Right kidney (tissue), 1 donor: ENCODE measurements around the gene UCHL3.

Experiments
- DNase-seq: peaks from one replicate; pipeline ENCODE4 v3.0.0-alpha.2; 2016

The UCHL3 gene

DNA sequence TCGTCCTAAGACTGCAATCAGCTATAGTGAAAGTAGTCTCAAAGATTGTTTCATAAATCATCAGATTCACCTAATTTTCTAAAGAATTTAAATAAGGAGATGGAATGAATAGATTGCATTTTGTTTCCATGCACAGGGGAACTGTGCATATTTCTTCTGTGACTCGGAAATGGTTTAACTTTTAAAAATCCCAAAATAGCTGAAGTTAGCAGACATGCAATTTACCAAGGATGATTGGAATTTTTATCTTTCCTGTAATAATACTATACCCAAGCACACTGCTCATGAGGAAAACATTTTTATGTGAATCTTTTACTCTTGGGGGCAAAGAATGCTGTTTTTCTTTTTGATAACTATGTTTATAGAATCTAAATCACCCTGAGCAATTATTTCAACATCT is 71.6 kb downstream of the UCHL3 start:
- DNase-seq, result no peak

DNA sequence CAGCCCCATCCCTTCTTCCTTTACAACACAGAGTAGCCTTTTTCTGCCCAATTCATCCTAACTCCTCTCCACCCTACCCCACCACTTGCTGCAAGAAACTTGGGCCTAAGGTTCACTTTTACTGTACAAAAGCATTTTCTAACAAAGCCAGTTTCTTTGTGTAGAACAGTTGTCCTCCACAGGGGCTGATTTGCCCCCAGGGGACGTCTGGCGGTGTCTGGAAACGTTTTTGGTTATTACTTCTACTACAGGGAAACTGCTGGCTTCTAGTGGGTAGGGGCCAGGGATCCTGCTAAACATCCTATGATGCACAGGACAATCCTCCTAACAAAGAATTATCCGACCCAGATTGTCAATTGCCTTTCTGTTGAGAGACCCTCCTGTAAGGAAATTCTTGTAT is 79.2 kb downstream of the UCHL3 start:
- no peak for DNase-seq

GRCh38 chr13:75633285-75633684 is 83.7 kb downstream of the UCHL3 start:
- peak; percentile 4 for DNase-seq

DNA sequence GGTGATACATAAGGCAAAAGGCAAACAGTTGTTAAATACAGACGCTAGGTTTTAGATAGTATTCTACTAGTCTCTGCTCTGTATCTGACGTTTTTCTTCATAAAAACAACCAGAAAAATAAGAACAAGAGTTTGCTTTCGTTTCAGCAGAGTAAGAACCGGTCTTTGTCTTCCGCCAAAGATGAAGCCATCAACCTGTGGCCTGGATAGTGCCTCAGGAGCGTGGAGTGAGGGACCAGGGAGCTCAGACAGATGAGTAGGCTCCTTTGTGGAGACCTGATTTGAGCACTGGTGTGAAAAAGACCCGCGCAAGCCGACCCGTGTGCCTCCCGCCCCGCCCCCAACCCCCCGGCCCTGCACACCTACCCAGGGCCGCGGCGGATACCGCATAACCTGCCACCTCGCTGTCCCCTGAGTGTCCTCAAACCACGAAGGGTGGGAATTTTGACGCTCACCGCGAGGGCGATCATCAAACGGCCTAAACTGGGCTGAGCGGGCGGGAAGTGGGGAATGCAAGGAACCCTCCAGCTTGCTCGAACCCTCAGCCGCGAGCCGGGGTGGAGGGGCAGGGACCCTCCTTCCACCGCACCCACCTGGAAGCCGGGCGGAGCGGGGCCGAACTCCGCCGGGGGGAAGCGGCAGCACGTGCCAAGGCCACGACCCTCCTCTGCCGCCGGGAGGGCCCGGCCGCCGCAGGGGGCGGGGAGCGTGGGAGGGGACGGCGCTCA is 85.7 kb downstream of the UCHL3 start:
- peak; percentile 28 for DNase-seq

DNA sequence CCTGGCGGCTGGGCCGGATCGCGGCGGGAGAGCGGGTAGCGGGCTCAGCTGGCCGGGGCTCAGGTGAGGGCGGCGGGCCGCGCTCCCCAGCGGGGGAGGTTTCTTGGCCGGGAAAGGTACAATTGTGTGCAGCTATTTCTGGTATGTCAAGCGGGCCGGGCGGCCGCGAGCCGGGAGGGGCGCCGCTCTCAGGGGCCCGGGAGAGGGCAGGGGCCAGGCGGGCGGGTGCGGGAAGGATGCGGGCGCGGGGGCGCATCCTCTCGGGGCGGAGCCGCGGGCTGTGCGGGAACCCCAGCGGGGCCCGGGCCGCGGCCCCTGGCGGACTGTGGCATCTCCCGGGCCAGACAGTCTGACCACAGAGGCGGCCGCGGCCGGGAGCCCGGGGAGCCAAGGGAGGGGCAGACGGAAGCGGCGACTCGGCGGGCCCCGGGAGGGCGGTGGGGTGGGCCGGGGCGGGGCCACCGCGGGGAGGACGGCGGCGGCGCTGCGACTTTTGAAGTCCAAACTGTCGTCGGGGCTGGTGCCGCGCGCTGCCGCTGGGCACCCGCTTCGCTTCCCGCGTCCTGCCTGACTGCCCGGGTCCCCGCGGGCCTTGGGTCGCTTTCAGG is 86.3 kb downstream of the UCHL3 start, which contains the start of gene LMO7:
Gene LMO7, plus strand, starts transcription at position 503 of the 608 bp plus-strand sequence. CDS start 328 bp downstream, outside the sequence.
- peak; percentile 75 for DNase-seq

- peak; percentile 83 for DNase-seq
Observed at GRCh38 chr13:75636436-75637180, 87.0 kb downstream of the UCHL3 start.

DNA sequence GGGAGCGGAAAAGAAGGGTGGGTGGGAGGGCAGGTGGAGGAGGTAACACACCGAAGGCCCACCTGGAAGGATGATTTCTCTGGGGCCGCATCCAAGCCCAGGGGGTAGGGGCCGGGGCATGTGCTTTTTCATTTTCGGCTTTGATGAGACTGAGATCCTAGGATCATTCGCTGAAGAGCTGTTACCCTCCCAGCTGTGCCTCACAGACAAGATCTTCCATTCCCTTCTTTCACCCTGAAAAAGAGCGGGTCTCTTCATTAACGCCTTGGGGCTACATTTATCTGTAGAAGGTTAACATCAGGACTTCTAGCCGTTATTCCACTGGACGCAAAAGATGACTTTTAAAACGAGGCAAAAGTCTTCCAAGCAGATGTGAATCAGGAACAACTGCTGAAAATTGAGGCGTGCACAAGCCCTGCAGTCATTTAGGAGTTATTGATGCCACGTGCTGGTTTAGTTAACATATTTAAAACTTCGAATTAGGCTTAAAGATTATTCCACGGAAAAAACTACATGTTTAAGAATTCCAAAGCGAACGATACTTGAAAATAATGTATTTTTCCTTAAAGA is 87.7 kb downstream of the UCHL3 start:
- DNase-seq, result peak; percentile 28

DNA sequence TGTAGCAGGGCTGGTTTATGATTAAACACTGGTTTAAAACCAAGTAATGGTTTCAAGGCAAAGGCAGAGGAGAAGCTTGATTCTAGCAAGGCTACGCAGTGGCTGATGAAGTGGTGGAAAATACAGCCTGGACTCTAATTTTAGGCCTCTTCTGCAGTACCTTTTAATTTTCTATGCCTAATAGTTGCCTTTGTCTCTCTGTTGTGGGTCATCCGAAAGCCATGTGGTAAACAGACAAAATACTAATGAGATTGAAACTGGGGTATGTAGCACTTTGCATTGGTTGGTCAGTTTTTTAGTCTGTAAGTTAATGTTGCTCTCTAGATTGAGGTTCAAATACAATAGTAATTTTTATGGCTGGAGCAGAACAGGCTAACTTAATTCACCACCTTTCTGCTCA is 89.9 kb downstream of the UCHL3 start:
- no peak for DNase-seq

DNA sequence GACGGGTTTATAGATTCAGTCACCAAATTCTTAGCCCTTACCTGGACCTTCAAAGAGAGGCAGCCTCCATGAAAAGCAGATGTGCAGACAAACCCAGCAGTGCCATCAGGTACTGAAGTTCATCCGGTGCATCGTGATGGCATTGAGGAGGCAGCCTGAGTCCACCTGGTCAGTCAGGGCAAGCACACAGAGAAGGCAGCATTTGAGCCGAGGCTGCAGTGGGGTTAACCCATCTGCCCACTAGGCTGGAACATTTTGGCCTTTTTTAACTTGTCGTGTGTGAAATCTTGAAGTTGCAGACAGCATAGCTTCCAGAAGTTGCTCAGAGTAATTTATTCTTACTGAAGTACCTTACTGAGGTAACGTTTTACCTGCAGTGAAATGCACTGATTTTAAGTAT is 91.4 kb downstream of the UCHL3 start:
- DNase-seq, result no peak

- DNase-seq, result no peak
Observed at GRCh38 chr13:75643182-75643581, 93.6 kb downstream of the UCHL3 start.

DNA sequence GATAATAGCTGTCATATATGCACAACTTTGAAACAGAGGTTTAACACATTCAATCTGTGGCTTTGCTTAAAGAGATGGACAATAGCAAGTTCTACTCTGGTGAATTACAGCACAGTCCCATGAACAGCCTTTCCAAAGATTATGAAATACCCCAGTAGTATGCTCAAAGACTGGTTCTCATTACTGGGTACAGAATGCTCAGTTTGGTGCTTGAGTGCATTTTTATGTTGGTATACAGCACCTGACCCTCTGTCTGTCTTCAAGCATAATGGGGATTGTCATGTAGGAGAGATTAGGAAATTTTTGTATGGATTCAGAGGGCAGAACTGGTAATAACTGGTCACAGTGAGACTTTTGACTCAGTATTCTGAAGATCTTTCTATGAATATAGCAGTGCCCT is 94.1 kb downstream of the UCHL3 start:
- DNase-seq, result no peak

GRCh38 chr13:75645141-75645540 is 95.5 kb downstream of the UCHL3 start:
- DNase-seq, result no peak

DNA sequence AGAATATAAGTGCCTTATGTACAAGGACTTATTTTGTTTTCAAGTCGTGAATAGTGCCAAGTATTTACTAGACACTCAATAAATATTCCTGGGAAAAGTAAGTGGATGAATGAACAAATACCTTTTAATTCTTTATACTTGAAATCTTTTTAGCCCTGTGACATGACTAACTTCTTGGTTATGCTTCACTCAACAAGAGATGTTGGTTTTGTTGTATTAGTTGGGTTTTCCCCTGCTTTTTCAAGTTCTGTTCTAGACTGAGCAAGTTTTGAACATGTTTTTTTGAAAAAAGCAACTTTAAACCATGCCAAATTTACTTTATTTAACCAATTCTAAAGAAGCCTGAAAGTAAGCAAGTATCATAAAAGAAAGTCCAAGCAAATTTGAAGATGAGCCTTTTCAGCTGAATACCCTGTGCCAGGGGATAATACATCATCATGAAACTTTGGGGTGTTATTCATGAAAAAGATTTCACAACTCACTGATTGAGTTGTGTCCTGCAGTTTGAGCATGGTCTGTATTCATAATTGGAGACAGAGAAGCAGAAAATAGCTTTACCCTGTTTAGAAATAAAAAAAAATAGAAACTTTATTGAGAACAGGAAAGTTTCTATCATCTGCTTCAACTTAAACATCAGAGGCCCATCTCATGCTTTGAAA is 97.7 kb downstream of the UCHL3 start:
- DNase-seq, result no peak

DNA sequence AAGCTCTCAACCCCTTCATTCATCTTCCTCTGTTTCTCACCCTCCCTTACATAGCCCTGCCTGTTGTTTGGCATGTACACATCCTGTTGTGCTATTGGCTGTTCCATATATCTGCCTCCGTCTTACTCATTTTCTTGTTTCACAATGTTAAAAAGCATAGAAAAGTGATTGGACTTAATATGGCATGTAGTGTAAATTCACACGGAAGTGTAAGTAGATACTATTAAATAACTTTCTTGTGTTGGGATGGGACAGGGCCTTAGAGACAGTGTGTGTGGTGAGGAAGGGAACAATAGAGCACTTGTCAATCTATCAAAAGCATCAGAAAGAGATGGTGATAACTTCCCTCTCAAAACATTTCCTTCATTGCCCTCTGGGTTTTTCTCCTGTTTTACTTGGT is 98.9 kb downstream of the UCHL3 start:
- DNase-seq, result no peak

DNA sequence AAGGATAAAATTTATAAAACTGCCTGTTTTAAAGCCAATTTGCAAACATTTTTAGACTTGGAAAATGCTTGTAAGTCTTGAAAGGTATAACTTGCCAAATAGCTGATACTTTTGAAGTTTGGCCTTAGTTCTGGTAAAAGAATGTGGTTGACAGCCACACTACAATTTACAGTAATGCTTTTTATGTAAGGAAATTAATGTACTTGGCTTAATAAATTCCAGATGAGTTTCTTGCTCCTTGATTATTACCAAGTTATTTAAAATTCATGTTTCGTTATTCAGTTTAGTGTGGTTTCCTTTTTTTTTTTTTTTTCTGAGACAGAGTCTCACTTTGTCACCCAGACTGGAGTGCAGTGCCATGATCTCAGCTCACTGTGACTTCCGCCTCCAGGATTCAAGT is 101.4 kb downstream of the UCHL3 start:
- DNase-seq, result no peak

DNA sequence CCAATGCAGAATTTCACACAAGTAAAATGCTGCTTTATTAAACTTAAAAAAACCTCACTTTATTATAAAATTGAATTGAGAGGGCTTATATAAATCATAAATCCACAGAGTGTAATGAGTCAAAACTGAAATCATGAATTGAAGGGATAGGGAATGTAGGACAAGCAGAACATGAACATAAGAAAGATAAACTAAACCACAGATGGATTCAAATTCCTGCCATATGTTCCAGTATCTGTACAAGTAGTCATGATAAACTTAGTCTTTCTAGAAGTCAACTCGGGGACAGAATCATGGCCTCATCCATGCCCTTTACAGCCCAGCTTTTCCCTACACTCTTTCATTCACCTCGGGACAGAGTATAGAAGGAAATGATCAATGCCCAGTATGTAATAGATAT is 103.1 kb downstream of the UCHL3 start:
- DNase-seq, result no peak
